IMR-90 (cell line): ENCODE data around the gene CENPU. TPM values are rescaled to one million over a fixed set of nuclear protein-coding genes. Genes with fewer than 3 reads are reported as not detected.
A peak's percentile ranks its signal among the peaks of the same experiment; 100 is the strongest.

Experiments used
- ATAC-seq: fragments of 200-7000 bp; cut with Tn5 transposase; 2 replicates; pipeline ENCODE4 v1.9.1; 2020; ENCODE audit warnings: low read depth, mild to moderate bottlenecking, moderate library complexity
- BruUV-seq: library from RNA; stranded (reverse); fragments of 400-500 nt; replicated peaks from 2 replicates; lab custom pipeline; 2021; lab: Mats Ljungman, UMichigan
- CTCF ChIA-PET: fragments of 300-600 bp; formaldehyde crosslinking; extraction: SDS; loops from one replicate; lab custom pipeline; 2021; ENCODE audit warnings: antibody characterized with exemption; lab: Yijun Ruan, JAX
- POLR2A ChIA-PET: fragments of 300-600 bp; sonication (Branson Sonifier 250); formaldehyde crosslinking; loops from one replicate; lab custom pipeline; 2022; ENCODE audit warnings: antibody characterized with exemption; ENCODE audit not compliant: unreplicated experiment; lab: Charles Lee
- DNase-seq: peaks from one replicate; pipeline ENCODE4 v3.0.0; 2013
- H2AFZ ChIP-seq: replicated peaks from 2 replicates; pipeline ENCODE3; 2013; ENCODE audit warnings: low read length, mild to moderate bottlenecking; ENCODE audit not compliant: poor library complexity
- H2AK5ac ChIP-seq: 2 replicates; pipeline ENCODE4 v1.6.1; 2013; ENCODE audit warnings: low read depth, low read length, inconsistent platforms
- H2AK9ac ChIP-seq: replicated peaks from 2 replicates; pipeline ENCODE3; 2013; ENCODE audit warnings: mild to moderate bottlenecking, low read depth, low read length, moderate library complexity; ENCODE audit not compliant: poor library complexity
- H2BK120ac ChIP-seq: 2 replicates; pipeline ENCODE4 v1.6.1; 2013; ENCODE audit warnings: low read depth, low read length, inconsistent platforms
- H2BK15ac ChIP-seq: 3 replicates; pipeline ENCODE4 v1.6.1; 2013; ENCODE audit warnings: low read depth, low read length, inconsistent platforms
- H2BK20ac ChIP-seq: 2 replicates; pipeline ENCODE4 v1.6.1; 2013; ENCODE audit warnings: low read depth, mild to moderate bottlenecking, inconsistent platforms, low read length, moderate library complexity
- H2BK5ac ChIP-seq: 2 replicates; pipeline ENCODE4 v1.6.1; 2013; ENCODE audit warnings: mild to moderate bottlenecking, low read depth, low read length, inconsistent platforms; ENCODE audit not compliant: poor library complexity, severe bottlenecking
- H3K14ac ChIP-seq: replicated peaks from 2 replicates; pipeline ENCODE4 v1.6.1; 2013; ENCODE audit warnings: low read depth, low read length, inconsistent platforms
- H3K18ac ChIP-seq: 2 replicates; pipeline ENCODE4 v1.6.1; 2013; ENCODE audit warnings: low read depth, low read length, control low read depth
- H3K23ac ChIP-seq: 2 replicates; pipeline ENCODE4 v1.6.1; 2013; ENCODE audit warnings: low read depth, low read length, inconsistent platforms
- H3K27ac ChIP-seq: 2 replicates; pipeline ENCODE4 v1.5.1; 2013; ENCODE audit warnings: mild to moderate bottlenecking, control low read depth, low read length; ENCODE audit not compliant: insufficient read depth
- H3K27me3 ChIP-seq: 2 replicates; pipeline ENCODE4 v1.6.1; 2013; ENCODE audit warnings: low read length; ENCODE audit not compliant: control insufficient read depth, insufficient read depth
- H3K36me3 ChIP-seq: 2 replicates; pipeline ENCODE4 v1.6.1; 2013; ENCODE audit warnings: low read length, mixed read lengths; ENCODE audit not compliant: control insufficient read depth, insufficient read depth
- H3K4ac ChIP-seq: 2 replicates; pipeline ENCODE4 v1.6.1; 2013; ENCODE audit warnings: low read depth, low read length, inconsistent platforms
- H3K4me1 ChIP-seq: 2 replicates; pipeline ENCODE4 v1.6.1; 2013; ENCODE audit warnings: low read length, mixed read lengths; ENCODE audit not compliant: control insufficient read depth, insufficient read depth
- H3K4me2 ChIP-seq: 2 replicates; pipeline ENCODE4 v1.6.1; 2013; ENCODE audit warnings: low read depth, mild to moderate bottlenecking, control low read depth, low read length, moderate library complexity
- H3K4me3 ChIP-seq: 2 replicates; pipeline ENCODE4 v1.5.1; 2013; ENCODE audit warnings: low read depth, mild to moderate bottlenecking, control low read depth, low read length, moderate library complexity; ENCODE audit not compliant: insufficient read depth
- H3K56ac ChIP-seq: 2 replicates; pipeline ENCODE4 v1.6.1; 2013; ENCODE audit warnings: low read length, inconsistent platforms; ENCODE audit not compliant: insufficient read depth; ENCODE audit errors: extremely low read depth
- H3K79me1 ChIP-seq, 2 experiments: 2 replicates each; pipeline ENCODE4 v1.6.1; 2013; ENCODE audit warnings: low read length in 2 of 2, inconsistent platforms in 1 of 2, low read depth in 1 of 2
- H3K9ac ChIP-seq: 2 replicates; pipeline ENCODE4 v1.6.1; 2013; ENCODE audit warnings: low read depth, low read length, control low read depth
- H3K9me1 ChIP-seq: 2 replicates; pipeline ENCODE4 v1.6.1; 2013; ENCODE audit warnings: low read length, inconsistent platforms; ENCODE audit not compliant: insufficient read depth
- H3K9me3 ChIP-seq: 2 replicates; pipeline ENCODE4 v1.6.1; 2013; ENCODE audit warnings: low read length; ENCODE audit not compliant: control insufficient read depth, insufficient read depth
- H4K20me1 ChIP-seq: 2 replicates; pipeline ENCODE4 v1.6.1; 2013; ENCODE audit warnings: low read length, inconsistent platforms; ENCODE audit not compliant: insufficient read depth
- H4K5ac ChIP-seq: 2 replicates; pipeline ENCODE4 v1.6.1; 2013; ENCODE audit warnings: mild to moderate bottlenecking, low read depth, low read length, control low read depth
- H4K8ac ChIP-seq, 2 experiments: 2 replicates each; pipeline ENCODE4 v1.6.1; 2013; ENCODE audit warnings: low read depth in 2 of 2, low read length in 2 of 2, control low read depth in 1 of 2, inconsistent platforms in 1 of 2
- H4K91ac ChIP-seq: 2 replicates; pipeline ENCODE4 v1.6.1; 2013; ENCODE audit warnings: low read depth, low read length, inconsistent platforms; ENCODE audit not compliant: insufficient read depth
- CHD1 ChIP-seq: IDR thresholded peaks from 2 replicates; pipeline ENCODE4 v1.6.1; 2012; ENCODE audit warnings: low read depth, low read length, improper control_type of control experiment
- FOS ChIP-seq: fragments of 150-350 bp; IDR thresholded peaks from 2 replicates; pipeline ENCODE4 v1.6.1; 2016; ENCODE audit warnings: low read depth, low read length
- RFX5 ChIP-seq: IDR thresholded peaks from 2 replicates; pipeline ENCODE4 v1.8.0; 2012; ENCODE audit warnings: low read depth, mild to moderate bottlenecking, low read length, moderate library complexity
- WGBS, 2 experiments: methylation state at CpG; one replicate each; pipeline versions ENCODE4 v1.1.5 to v1.1.7; 2013; ENCODE audit warnings: missing lambda C conversion rate in 2 of 2; ENCODE audit not compliant: insufficient read length in 1 of 2; ENCODE audit errors: extremely low coverage in 2 of 2; 5-methylcytosine and 5-hydroxymethylcytosine counted together
- dilution Hi-C: fragments of 300-500 bp; cut with HindIII; formaldehyde crosslinking; loops from one replicate; pipeline ENCODE4 v1.14.3; 2018; ENCODE audit warnings: low sequenced_read_pairs; ENCODE audit not compliant: unreplicated experiment
- in situ Hi-C: fragments of 300-500 bp; cut with MboI; formaldehyde crosslinking; loops from 3 replicates; pipeline ENCODE4 v1.14.3; 2019; ENCODE audit warnings: low sequenced_read_pairs, inconsistent platforms, mixed read lengths
- intact Hi-C: fragments of 100-400 bp; cut with micrococcal nuclease; formaldehyde crosslinking; loops from 2 replicates; pipeline ENCODE4 v1.10.0; 2022
- polyA plus RNA-seq, 3 experiments: library from polyadenylated mRNA; depleted of rRNA; stranded (reverse); fragments of >200 nt; gene quantifications; 2 replicates each; pipeline ENCODE4 v1.2.3, GENCODE V29; 2012; ENCODE audit warnings: low replicate concordance in 1 of 3
- total RNA-seq: library from RNA; depleted of rRNA; stranded (reverse); fragments of >200 nt; gene quantifications from 2 replicates; pipeline ENCODE4 v1.2.3, GENCODE V29; 2012

The CENPU gene
- total and polyA plus RNA-seq, 2 of the 4 experiments (the other 2 are of a cell fraction), result 13.6 to 14.6 TPM

GRCh38 chr4:184668511-184669114, 65.3 kb downstream of the CENPU start:
- Histone ChIP-seq H2BK20ac (no peak overlapping the region), H3K4ac (no peak overlapping the region), H3K9me3 (no peaks in the 10 kb centered on the region), H4K5ac (no peak overlapping the region), H2BK15ac (no peak overlapping the region), H3K4me1 (peaks cover 4% of the 10 kb centered on the region), H2AFZ (no peak overlapping the region), H3K9ac (no peak overlapping the region), H3K27ac (no peak overlapping the region), H3K27me3 (no peaks in the 10 kb centered on the region), H3K36me3 (peaks cover 16% of the 10 kb centered on the region), H3K9me1 (0 out of 2 replicates have a peak, but pooled peaks cover 5% of the 10 kb centered on the region), H3K23ac (no peak overlapping the region), H2AK5ac (no peak overlapping the region), H3K14ac (no peak overlapping the region), H3K56ac (no peak overlapping the region), H2BK5ac (no peak overlapping the region), H2BK120ac (no peak overlapping the region), H3K4me2 (no peak overlapping the region), H3K79me1 (no peaks in the 10 kb centered on the region; a peak in 1 of 4 replicates), H3K4me3 (no peak overlapping the region), H2AK9ac (no peak overlapping the region), H3K18ac (no peak overlapping the region), H4K20me1 (no peaks in the 10 kb centered on the region), H4K91ac (no peak overlapping the region), H4K8ac (no peak overlapping the region)
- TF ChIP-seq RFX5 (no peak), CHD1 (no peak), FOS (no peak)
- no TSS peak for BruUV-seq
- ChIA-PET POLR2A (no interaction called here), CTCF (interaction anchor here (1.0 kb wide), 1 partner anchor 10 kb away, joined by 3 read pairs; no protein-coding TSS in a partner anchor)
- dilution Hi-C loops, result no loop called here
- DNase-seq (peak; percentile 23), ATAC-seq (no peak)
- intact Hi-C loops, result no loop called here
- 96% methylated on average over 4 of the region's 9 CpGs; no CpG with 5 or more reads in 1 of the 2 experiments for WGBS, 2 experiments
- in situ Hi-C loops, result no loop called here
